HEK293T (cell line): ENCODE results near the gene SLC30A9.

Source experiments
- ARNT ChIP-seq: fragments of 450-650 bp; IDR thresholded peaks from 2 replicates; pipeline ENCODE4 v1.6.1; 2017; ENCODE audit warnings: mild to moderate bottlenecking
- BHLHE40 ChIP-seq: fragments of 450-650 bp; IDR thresholded peaks from 2 replicates; pipeline ENCODE4 v1.6.1; 2016; ENCODE audit warnings: mild to moderate bottlenecking, moderate library complexity, borderline replicate concordance
- ELF4 ChIP-seq: fragments of 450-650 bp; IDR thresholded peaks from 2 replicates; pipeline ENCODE4 v1.6.1; 2017; ENCODE audit warnings: antibody characterized with exemption
- FOXA1 ChIP-seq: fragments of 450-650 bp; IDR thresholded peaks from 2 replicates; pipeline ENCODE4 v1.6.1; 2016; ENCODE audit warnings: mild to moderate bottlenecking
- FOXK2 ChIP-seq: fragments of 450-650 bp; IDR thresholded peaks from 2 replicates; pipeline ENCODE4 v1.6.1; 2016; ENCODE audit warnings: mild to moderate bottlenecking
- FOXM1 ChIP-seq: fragments of 450-650 bp; IDR thresholded peaks from 2 replicates; pipeline ENCODE4 v1.6.1; 2017; ENCODE audit warnings: mild to moderate bottlenecking, borderline replicate concordance
- HDGF ChIP-seq: fragments of 450-650 bp; IDR thresholded peaks from 2 replicates; pipeline ENCODE4 v1.6.1; 2017; ENCODE audit warnings: antibody characterized with exemption, borderline replicate concordance
- L3MBTL2 ChIP-seq: fragments of 450-650 bp; conservative IDR thresholded peaks from 2 replicates; pipeline ENCODE4 v1.6.1; 2016; ENCODE audit warnings: mild to moderate bottlenecking
- LEF1 ChIP-seq: fragments of 450-650 bp; IDR thresholded peaks from 2 replicates; pipeline ENCODE4 v1.6.1; 2017; ENCODE audit warnings: mild to moderate bottlenecking, borderline replicate concordance
- NFRKB ChIP-seq: fragments of 450-650 bp; IDR thresholded peaks from 2 replicates; pipeline ENCODE4 v1.6.1; 2016; ENCODE audit warnings: mild to moderate bottlenecking, moderate library complexity
- SP1 ChIP-seq: fragments of 450-650 bp; IDR thresholded peaks from 2 replicates; pipeline ENCODE4 v1.6.1; 2017
- SUZ12 ChIP-seq: fragments of 450-650 bp; IDR thresholded peaks from 2 replicates; pipeline ENCODE4 v1.6.1; 2016; ENCODE audit warnings: mild to moderate bottlenecking
- TARDBP ChIP-seq: fragments of 450-650 bp; IDR thresholded peaks from 2 replicates; pipeline ENCODE4 v1.6.1; 2016
- TF ChIP-seq, protein P1 (sequence below): fragments of 450-650 bp; IDR thresholded peaks from 2 replicates; pipeline ENCODE4 v1.6.1; 2016

GRCh38 chr4:42119886-42120285 is 129.6 kb downstream of the SLC30A9 start:
- TF ChIP-seq, protein P1, sequence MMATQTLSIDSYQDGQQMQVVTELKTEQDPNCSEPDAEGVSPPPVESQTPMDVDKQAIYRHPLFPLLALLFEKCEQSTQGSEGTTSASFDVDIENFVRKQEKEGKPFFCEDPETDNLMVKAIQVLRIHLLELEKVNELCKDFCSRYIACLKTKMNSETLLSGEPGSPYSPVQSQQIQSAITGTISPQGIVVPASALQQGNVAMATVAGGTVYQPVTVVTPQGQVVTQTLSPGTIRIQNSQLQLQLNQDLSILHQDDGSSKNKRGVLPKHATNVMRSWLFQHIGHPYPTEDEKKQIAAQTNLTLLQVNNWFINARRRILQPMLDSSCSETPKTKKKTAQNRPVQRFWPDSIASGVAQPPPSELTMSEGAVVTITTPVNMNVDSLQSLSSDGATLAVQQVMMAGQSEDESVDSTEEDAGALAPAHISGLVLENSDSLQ, result no peak
- TF ChIP-seq ARNT (no peak), SP1 (no peak), FOXK2 (no peak), HDGF (no peak), NFRKB (no peak), SUZ12 (no peak), TARDBP (no peak), BHLHE40 (no peak), L3MBTL2 (no peak), ELF4 (no peak), FOXA1 (no peak), LEF1 (no peak), FOXM1 (no peak)
